IPS-NIHi7 (cell line): Measurements from ENCODE around the gene HEXIM1.
A peak's percentile ranks its signal among the peaks of the same experiment; 100 is the strongest.

Experiments
- DNase-seq: peaks from one replicate; pipeline ENCODE4 v3.0.0; 2012; ENCODE audit warnings: mixed read lengths; ENCODE audit errors: extremely low spot score

The HEXIM1 gene

GRCh38 chr17:45172232-45172540 lies 23.9 kb downstream of the HEXIM1 start:
- no peak for DNase-seq

- DNase-seq = peak; percentile 38
Measured at GRCh38 chr17:45172541-45173286, 24.4 kb downstream of the HEXIM1 start.

DNA sequence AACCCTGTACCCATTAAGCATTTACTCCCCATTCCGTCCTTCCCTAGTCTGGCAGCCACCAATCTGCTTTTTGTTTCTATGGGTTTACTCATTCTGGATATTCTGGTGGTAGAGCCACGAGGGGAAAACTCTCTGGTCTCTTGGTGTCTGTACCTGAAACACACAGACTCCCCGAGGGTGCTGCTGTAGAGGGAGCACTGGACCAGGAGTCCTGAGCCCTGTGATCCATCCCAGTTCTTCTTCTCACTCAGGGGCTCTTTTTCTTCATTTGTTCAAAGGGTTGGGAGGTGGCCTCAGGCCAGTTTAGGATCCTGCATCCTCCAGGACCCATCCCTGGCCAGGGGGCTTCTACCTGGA lies 27.5 kb downstream of the HEXIM1 start:
- no peak for DNase-seq

DNA sequence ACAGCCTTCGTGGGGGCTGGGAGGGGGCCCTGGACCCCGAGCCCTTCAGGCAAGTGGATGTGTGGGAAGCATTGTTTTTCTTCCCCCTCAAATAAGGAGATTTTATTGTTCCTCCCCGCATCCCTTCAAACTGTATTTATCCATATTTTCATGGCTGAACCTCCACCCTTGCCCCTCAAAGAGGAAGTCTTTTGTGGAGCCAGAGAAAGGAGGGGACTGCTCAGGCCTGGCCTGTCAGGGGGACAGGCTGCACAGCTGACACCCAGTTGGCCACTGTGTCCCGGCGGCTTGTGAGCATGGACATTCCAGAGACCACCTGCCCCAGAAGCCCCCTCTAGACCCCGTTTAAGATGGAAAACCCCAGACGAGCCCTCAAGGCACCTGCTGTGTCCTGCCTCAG lies 29.3 kb downstream of the HEXIM1 start:
- no peak for DNase-seq

DNA sequence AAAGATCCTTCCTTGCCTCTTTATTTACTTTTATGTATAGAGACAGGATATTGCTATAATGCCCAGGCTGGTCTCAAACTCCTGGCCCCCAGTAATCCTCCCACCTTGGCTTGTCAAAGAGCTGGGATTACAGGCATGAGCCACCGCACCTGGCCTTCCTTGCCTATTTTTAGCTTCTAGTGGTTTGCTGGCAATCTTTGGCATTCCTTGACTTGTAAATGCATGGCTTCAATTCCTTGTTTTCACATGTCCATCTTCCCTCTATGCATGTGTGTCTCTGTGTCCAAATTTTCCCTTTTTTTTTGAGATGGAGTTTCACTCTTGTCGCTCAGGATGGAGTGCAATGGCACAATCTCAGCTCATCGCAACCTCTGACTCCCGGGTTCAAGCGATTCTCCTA lies 35.9 kb downstream of the HEXIM1 start:
- DNase-seq = no peak

- DNase-seq = no peak
Measured at GRCh38 chr17:45186801-45187354, 38.6 kb downstream of the HEXIM1 start.

DNA sequence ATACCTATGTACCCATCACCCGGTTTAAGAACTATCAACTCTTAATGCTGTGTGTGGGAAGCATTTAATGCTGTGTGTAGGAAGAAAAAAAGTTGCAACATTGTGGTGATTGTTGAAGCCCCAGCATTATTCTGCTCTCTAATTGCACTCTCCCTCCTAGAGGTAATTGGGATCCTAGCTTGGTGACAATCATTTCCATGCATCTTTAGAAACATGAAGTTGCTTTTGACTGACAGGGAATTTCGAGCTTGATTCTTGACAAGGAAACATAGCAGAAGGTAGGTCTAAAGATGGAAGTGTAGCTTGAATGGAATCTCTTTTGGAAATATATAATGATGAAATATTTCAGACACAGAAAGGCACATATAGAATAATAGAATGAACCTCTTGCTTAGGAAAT lies 40.7 kb downstream of the HEXIM1 start:
- DNase-seq = no peak

GRCh38 chr17:45190503-45191255 lies 42.4 kb downstream of the HEXIM1 start:
- DNase-seq = no peak

DNA sequence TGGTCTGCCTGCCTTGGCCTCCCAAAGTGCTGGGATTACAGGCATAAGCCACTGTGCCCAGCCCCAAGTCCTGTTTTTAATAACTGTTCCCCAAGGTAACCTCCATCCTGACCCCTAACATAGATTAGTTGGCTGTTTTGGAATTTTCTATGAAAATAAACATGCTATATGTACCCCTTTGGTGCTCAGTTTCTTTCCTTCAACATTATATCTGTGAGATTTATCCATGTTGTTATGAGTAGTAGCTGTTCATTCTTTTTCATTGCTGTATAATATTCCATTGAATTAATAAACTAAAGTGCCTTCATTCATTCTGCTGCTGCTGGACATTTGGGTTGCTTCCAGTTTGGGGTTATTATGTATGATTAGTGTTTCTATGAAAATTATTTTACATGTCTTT lies 47.1 kb downstream of the HEXIM1 start:
- DNase-seq = no peak

GRCh38 chr17:45197108-45197507 lies 48.8 kb downstream of the HEXIM1 start:
- DNase-seq = no peak

- DNase-seq = peak; percentile 96
Measured at GRCh38 chr17:45197555-45198334, 49.5 kb downstream of the HEXIM1 start.

- DNase-seq = no peak
Measured at GRCh38 chr17:45200701-45201100, 52.4 kb downstream of the HEXIM1 start.

DNA sequence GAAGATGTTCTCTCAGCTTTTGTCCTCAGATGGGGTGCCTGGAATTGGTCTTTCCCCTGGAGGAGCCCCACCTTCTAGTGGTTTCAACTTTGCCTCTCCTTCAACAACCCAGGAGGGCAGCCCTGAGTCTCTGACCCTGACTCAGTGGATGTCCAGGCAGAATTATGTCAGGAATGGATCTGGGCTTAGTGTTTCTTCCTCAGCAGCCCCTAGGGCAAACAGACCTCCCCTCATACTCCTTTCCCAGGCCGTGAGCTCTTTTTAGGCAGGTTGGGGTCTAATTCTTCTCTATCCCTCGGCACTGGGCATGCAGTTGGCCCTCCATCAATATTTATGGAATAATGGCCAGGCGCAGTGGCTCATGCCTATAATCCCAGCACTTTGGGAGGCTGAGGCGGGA lies 53.2 kb downstream of the HEXIM1 start:
- no peak for DNase-seq
